GM12878 (cell line): ENCODE data around the gene SLC22A23. TPM values are rescaled to one million over a fixed set of nuclear protein-coding genes. Genes with fewer than 3 reads are reported as not detected.

Source experiments
- ATAC-seq: fragments of 200-7000 bp; cut with Tn5 transposase; 3 replicates; pipeline ENCODE4 v1.9.1; 2020; ENCODE audit warnings: mild to moderate bottlenecking, moderate library complexity
- BruUV-seq: library from RNA; stranded (reverse); fragments of 400-500 nt; replicated peaks from 2 replicates; lab custom pipeline; 2021; lab: Mats Ljungman, UMichigan
- CTCF ChIA-PET: fragments of 300-600 bp; sonication (Branson Sonifier 250); formaldehyde crosslinking; extraction: SDS; loops from one replicate; lab custom pipeline; 2021; ENCODE audit warnings: inconsistent platforms; lab: Yijun Ruan, JAX
- POLR2A ChIA-PET: fragments of 350-600 bp; formaldehyde crosslinking; extraction: SDS; loops from one replicate; lab custom pipeline; 2021; ENCODE audit warnings: inconsistent platforms; lab: Charles Lee
- RAD21 ChIA-PET: fragments of 300-600 bp; sonication (Branson Sonifier 250); formaldehyde crosslinking; loops from one replicate; lab custom pipeline; 2023; ENCODE audit warnings: antibody characterized with exemption; ENCODE audit not compliant: unreplicated experiment; lab: Charles Lee
- SMC1A ChIA-PET: fragments of 300-600 bp; sonication (Branson Sonifier 250); formaldehyde crosslinking; loops from one replicate; lab custom pipeline; 2023; ENCODE audit not compliant: unreplicated experiment, uncharacterized antibody; lab: Charles Lee
- DNase-seq: peaks from one replicate; pipeline ENCODE4 v3.0.0-alpha.2; 2011; ENCODE audit warnings: low read depth, low spot score
- FAIRE-seq: peaks from 3 replicates; lab custom pipeline; 2011; peaks lifted over from hg19 to GRCh38; lab: Jason Lieb, UNC
- H2AFZ ChIP-seq: 2 replicates; pipeline ENCODE4 v1.6.0; 2011; ENCODE audit warnings: low read depth, low read length, control low read depth; ENCODE audit not compliant: control insufficient read depth
- H3K27ac ChIP-seq: 2 replicates; pipeline ENCODE4 v1.5.1; 2011; ENCODE audit warnings: control low read depth; ENCODE audit not compliant: control insufficient read depth, insufficient read depth
- H3K27me3 ChIP-seq, 2 experiments: replicated peaks in 1 of 2; 2 replicates each; pipeline versions ENCODE4 v1.6.0 to v1.6.1; 2011; ENCODE audit warnings: low read length in 1 of 2; ENCODE audit not compliant: control insufficient read depth in 2 of 2, insufficient read depth in 2 of 2
- H3K36me3 ChIP-seq, 2 experiments: 2 replicates each; pipeline ENCODE4 v1.5.1; 2011; ENCODE audit warnings: low read length in 1 of 2; ENCODE audit not compliant: control insufficient read depth in 2 of 2, insufficient read depth in 2 of 2
- H3K4me1 ChIP-seq: 2 replicates; pipeline ENCODE4 v1.6.1; 2011; ENCODE audit warnings: mild to moderate bottlenecking, low read length, moderate library complexity, mixed read lengths; ENCODE audit not compliant: control insufficient read depth, insufficient read depth
- H3K4me2 ChIP-seq: 2 replicates; pipeline ENCODE4 v1.6.0; 2011; ENCODE audit warnings: control low read depth; ENCODE audit not compliant: control insufficient read depth, insufficient read depth
- H3K4me3 ChIP-seq: fragments of 200-600 bp; sonication (generic); 2 replicates; pipeline ENCODE4 v1.5.1; 2016
- H3K79me2 ChIP-seq: 2 replicates; pipeline ENCODE4 v1.6.0; 2011; ENCODE audit warnings: low read length; ENCODE audit not compliant: control insufficient read depth, insufficient read depth
- H3K9ac ChIP-seq: 2 replicates; pipeline ENCODE4 v1.8.0; 2011; ENCODE audit warnings: low read length, control low read depth, mixed read lengths; ENCODE audit not compliant: control insufficient read depth, insufficient read depth
- H3K9me3 ChIP-seq: replicated peaks from 3 replicates; pipeline ENCODE4 v1.5.1; 2011; ENCODE audit warnings: mild to moderate bottlenecking, low read length; ENCODE audit not compliant: control insufficient read depth, insufficient read depth
- H4K20me1 ChIP-seq: 2 replicates; pipeline ENCODE4 v1.6.0; 2011; ENCODE audit not compliant: control insufficient read depth, insufficient read depth
- CHD4 ChIP-seq: fragments of 200-600 bp; sonication (generic); IDR thresholded peaks from 2 replicates; pipeline ENCODE4 v1.6.1; 2016; ENCODE audit warnings: mild to moderate bottlenecking
- CREB1 ChIP-seq: IDR thresholded peaks from 2 replicates; pipeline ENCODE4 v1.6.1; 2012; ENCODE audit warnings: low read depth, mild to moderate bottlenecking, inconsistent platforms
- ESRRA ChIP-seq: IDR thresholded peaks from 2 replicates; pipeline ENCODE4 v1.6.1; 2012; ENCODE audit warnings: mild to moderate bottlenecking, low read length, improper control_type of control experiment
- ETV6 ChIP-seq, 2 experiments: fragments of 450-650 bp in 1 of 2; IDR thresholded peaks in 1 of 2; conservative IDR thresholded peaks in 1 of 2; 2 replicates each; pipeline ENCODE4 v1.6.1; 2014; ENCODE audit warnings: antibody characterized with exemption in 1 of 2, borderline replicate concordance in 1 of 2, low read depth in 1 of 2, mild to moderate bottlenecking in 1 of 2, moderate library complexity in 1 of 2
- HDGF ChIP-seq: fragments of 450-650 bp; IDR thresholded peaks from 2 replicates; pipeline ENCODE4 v1.6.1; 2016; ENCODE audit warnings: antibody characterized with exemption
- JUND ChIP-seq: IDR thresholded peaks from 2 replicates; pipeline ENCODE4 v1.6.1; 2012; ENCODE audit warnings: low read depth, mild to moderate bottlenecking, low read length, improper control_type of control experiment, moderate library complexity
- NFYA ChIP-seq: IDR thresholded peaks from 2 replicates; pipeline ENCODE4 v1.6.1; 2011; ENCODE audit warnings: low read depth, mild to moderate bottlenecking, low read length, improper control_type of control experiment, borderline replicate concordance
- PBX3 ChIP-seq: IDR thresholded peaks from 2 replicates; pipeline ENCODE4 v1.6.1; 2011; ENCODE audit warnings: mild to moderate bottlenecking, low read depth, low read length, moderate library complexity; ENCODE audit not compliant: insufficient replicate concordance
- PML ChIP-seq: IDR thresholded peaks from 2 replicates; pipeline ENCODE4 v1.6.1; 2012; ENCODE audit warnings: low read length, inconsistent platforms
- SIN3A ChIP-seq: IDR thresholded peaks from 2 replicates; pipeline ENCODE4 v1.6.1; 2012; ENCODE audit warnings: low read depth, low read length, improper control_type of control experiment
- SPI1 ChIP-seq: IDR thresholded peaks from 2 replicates; pipeline ENCODE4 v1.6.1; 2011; ENCODE audit warnings: low read depth, mild to moderate bottlenecking, low read length, moderate library complexity, borderline replicate concordance; ENCODE audit not compliant: insufficient read depth
- SRF ChIP-seq, 2 experiments: IDR thresholded peaks; 2 replicates each; pipeline ENCODE4 v1.6.1; 2011; ENCODE audit warnings: low read depth in 2 of 2, low read length in 2 of 2, mild to moderate bottlenecking in 1 of 2, moderate library complexity in 1 of 2
- STAT3 ChIP-seq: IDR thresholded peaks from 2 replicates; pipeline ENCODE4 v1.6.1; 2011; ENCODE audit warnings: low read depth, low read length, improper control_type of control experiment
- USF2 ChIP-seq: IDR thresholded peaks from 2 replicates; pipeline ENCODE4 v1.6.1; 2011; ENCODE audit warnings: low read depth, low read length, improper control_type of control experiment, borderline replicate concordance
- WGBS: methylation state at CpG from one replicate; pipeline ENCODE4 v1.1.6; 2016; ENCODE audit warnings: low lambda C conversion rate; ENCODE audit not compliant: insufficient replicate concordance, insufficient coverage; ENCODE audit errors: missing lambda C conversion rate; 5-methylcytosine and 5-hydroxymethylcytosine counted together
- in situ Hi-C: fragments of 300-500 bp; cut with MboI; formaldehyde crosslinking; loops from 9 replicates; pipeline ENCODE4 v1.14.3; 2018; ENCODE audit warnings: mixed read lengths
- intact Hi-C: fragments of 100-400 bp; cut with micrococcal nuclease; formaldehyde crosslinking; loops from one replicate; pipeline ENCODE4 v1.14.2; 2022; ENCODE audit not compliant: unreplicated experiment
- polyA plus RNA-seq, 11 experiments: library from polyadenylated mRNA; depleted of rRNA in 4 of 11; unstranded in 6 of 11; stranded (reverse) in 5 of 11; fragments of >200 nt; fragmentation: Nextera tagmentation in 4 of 11; fragmentation: Illumina TruSeq in 1 of 11; extraction: Ambion mirVana in 4 of 11; extraction: Trizol in 1 of 11; gene quantifications; 1 replicate in 1 of 11; 2 replicates in 10 of 11; pipeline versions ENCODE4 v1.2.1 to v1.2.3, GENCODE V29; 2011 to 2016; ENCODE audit warnings: inconsistent platforms in 2 of 11, missing spikeins in 2 of 11, low read depth in 1 of 11
- total RNA-seq, 4 experiments: library from RNA; depleted of rRNA in 3 of 4; stranded (reverse); fragments of >200 nt in 3 of 4; fragmentation: Illumina TruSeq in 1 of 4; extraction: Trizol in 1 of 4; gene quantifications; 2 replicates each; pipeline versions ENCODE4 v1.2.1 to v1.2.3, GENCODE V29; 2013 to 2021
- TF ChIP-seq, protein P1 (sequence below): fragments of 150-350 bp; IDR thresholded peaks from 2 replicates; pipeline ENCODE4 v1.6.1; 2014; ENCODE audit warnings: mild to moderate bottlenecking, low read depth, low read length
- TF ChIP-seq, protein P2 (sequence below): IDR thresholded peaks from 2 replicates; pipeline ENCODE4 v1.6.1; 2011; ENCODE audit warnings: borderline replicate concordance, low read depth, mild to moderate bottlenecking, moderate library complexity, low read length; ENCODE audit not compliant: insufficient read depth, poor library complexity, severe bottlenecking

SLC22A23 gene
- total and polyA plus RNA-seq, 10 of the 15 experiments (the other 5 are each of a cell fraction or from before 2014, with no cell fraction given) = 0.20 to 2.4 (median 0.74) TPM

DNA sequence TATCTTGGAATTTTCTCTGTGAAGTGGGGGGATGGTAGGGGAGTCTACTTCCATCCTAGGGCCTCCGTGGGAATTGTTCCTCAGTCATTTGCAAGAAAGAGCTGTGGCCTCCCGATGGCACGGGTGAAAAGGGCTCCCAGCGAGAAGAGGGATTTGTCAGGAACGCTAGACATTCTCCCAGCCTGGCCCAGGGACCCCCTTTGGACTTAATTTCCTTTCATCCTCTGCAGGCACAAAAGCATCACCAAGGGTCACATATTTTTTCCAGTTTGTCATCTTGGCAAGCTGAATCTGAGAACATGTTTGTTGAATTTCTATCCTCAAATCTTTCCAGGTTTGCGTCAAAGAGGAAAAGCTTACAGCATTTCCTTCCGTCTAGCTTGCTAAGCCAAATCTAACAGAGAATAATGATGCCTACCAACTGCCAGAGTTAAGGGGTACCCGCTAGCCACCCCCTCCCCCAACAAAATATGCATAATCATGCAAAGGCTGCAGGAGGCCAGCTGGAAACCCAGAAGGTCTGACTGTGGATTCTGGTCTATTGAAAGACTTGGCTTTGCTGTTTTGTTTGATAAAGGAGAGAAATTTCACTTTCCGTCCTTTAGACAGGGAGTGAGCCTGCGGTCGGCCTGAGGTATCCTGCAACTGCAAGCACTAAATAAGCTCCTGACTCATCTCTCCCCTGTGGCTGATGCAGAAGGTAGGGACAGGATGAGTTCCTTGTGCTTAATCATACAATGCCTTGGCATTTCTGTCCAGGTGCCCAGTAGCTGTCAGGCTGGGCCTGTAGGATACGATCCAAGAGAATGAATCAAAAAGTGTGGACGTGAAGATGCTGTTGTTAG, 175.0 kb downstream of the SLC22A23 start (continued):
- no peak for TF ChIP-seq CHD4
- TF ChIP-seq SIN3A = no peak
- no peak for TF ChIP-seq STAT3
- TF ChIP-seq PBX3 = no peak

DNA sequence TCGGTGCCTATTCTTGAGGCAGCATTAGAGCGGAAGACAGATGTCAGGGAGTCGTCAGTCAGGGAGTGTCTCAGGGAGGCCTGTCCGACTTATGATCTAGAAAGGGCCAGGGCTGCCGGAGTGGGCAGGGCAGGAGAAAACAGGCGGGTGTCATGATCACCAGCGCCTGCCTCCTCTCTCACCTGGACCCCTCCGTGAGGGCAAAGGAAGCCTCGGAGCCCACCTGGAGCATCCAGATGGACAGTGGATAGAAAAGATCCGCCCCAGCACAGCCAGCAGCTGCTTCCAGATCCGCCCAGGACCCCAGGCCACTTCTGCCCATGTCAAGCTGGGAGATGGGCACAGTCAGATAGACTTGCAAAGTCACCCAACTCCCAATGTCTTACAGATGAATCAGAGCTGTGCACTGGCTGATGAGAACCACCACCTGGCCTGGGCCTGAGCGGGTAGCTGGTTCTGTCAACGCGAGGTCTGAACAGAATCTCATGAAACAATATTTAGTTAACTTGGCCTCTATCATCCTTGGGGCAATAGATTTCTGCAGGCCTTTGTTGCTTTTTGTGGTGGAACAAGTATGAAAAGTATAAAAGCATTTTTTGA, 175.9 kb downstream of the SLC22A23 start:
- Histone ChIP-seq H4K20me1 (no peaks in the 10 kb centered on the region), H3K27me3 (no peaks in the 10 kb centered on the region), H3K27ac (no peak overlapping the region), H3K36me3 (no peaks in the 10 kb centered on the region; a peak in 1 of 4 replicates), H3K9ac (no peak overlapping the region), H3K4me2 (no peak overlapping the region), H2AFZ (no peak overlapping the region), H3K4me3 (no peak overlapping the region), H3K79me2 (no peaks in the 10 kb centered on the region), H3K4me1 (no peaks in the 10 kb centered on the region), H3K9me3 (no peaks in the 10 kb centered on the region)
- ATAC-seq = no peak
- no TSS peak for BruUV-seq
- ChIA-PET RAD21 (interaction anchor here (0.8 to 4.3 kb wide), 8 partner anchors 44 to 450 kb away, joined by 3 to 55 read pairs (median 4); no protein-coding TSS in a partner anchor), SMC1A (interaction anchor here (1.3 to 4.4 kb wide), 7 partner anchors 41 to 451 kb away, joined by 3 to 51 read pairs (median 6); no protein-coding TSS in a partner anchor), POLR2A (no interaction called here), CTCF (interaction anchor here (1.0 to 3.5 kb wide), 8 partner anchors 123 to 451 kb away, joined by 3 to 39 read pairs (median 8); no protein-coding TSS in a partner anchor)
- intact Hi-C loops (no loop called here), in situ Hi-C loops (loop anchor here (5.0 kb wide), 1 partner anchor 451 kb away; no protein-coding TSS in a partner anchor)
- no peak for DNase-seq
- no peak for FAIRE-seq
- WGBS = 90% methylated on average over 13 of the region's 14 CpGs
- TF ChIP-seq USF2 (no peak), CREB1 (no peak), PML (no peak), SRF (IDR thresholded peaks at IDR 0.05; ENCODE audit: low read depth in 2 of 2, low read length in 2 of 2) (no peak), ETV6 (conservative IDR thresholded peaks at IDR 0.05 in 1 of 2, IDR thresholded peaks at IDR 0.05 in 1 of 2; ENCODE audit: borderline replicate concordance in 1 of 2, low read depth in 1 of 2) (no peak), SPI1 (no peak), ESRRA (no peak), HDGF (no peak), JUND (no peak), NFYA (no peak)
- TF ChIP-seq, protein P1, sequence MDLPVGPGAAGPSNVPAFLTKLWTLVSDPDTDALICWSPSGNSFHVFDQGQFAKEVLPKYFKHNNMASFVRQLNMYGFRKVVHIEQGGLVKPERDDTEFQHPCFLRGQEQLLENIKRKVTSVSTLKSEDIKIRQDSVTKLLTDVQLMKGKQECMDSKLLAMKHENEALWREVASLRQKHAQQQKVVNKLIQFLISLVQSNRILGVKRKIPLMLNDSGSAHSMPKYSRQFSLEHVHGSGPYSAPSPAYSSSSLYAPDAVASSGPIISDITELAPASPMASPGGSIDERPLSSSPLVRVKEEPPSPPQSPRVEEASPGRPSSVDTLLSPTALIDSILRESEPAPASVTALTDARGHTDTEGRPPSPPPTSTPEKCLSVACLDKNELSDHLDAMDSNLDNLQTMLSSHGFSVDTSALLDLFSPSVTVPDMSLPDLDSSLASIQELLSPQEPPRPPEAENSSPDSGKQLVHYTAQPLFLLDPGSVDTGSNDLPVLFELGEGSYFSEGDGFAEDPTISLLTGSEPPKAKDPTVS = no peak
- TF ChIP-seq, protein P2, sequence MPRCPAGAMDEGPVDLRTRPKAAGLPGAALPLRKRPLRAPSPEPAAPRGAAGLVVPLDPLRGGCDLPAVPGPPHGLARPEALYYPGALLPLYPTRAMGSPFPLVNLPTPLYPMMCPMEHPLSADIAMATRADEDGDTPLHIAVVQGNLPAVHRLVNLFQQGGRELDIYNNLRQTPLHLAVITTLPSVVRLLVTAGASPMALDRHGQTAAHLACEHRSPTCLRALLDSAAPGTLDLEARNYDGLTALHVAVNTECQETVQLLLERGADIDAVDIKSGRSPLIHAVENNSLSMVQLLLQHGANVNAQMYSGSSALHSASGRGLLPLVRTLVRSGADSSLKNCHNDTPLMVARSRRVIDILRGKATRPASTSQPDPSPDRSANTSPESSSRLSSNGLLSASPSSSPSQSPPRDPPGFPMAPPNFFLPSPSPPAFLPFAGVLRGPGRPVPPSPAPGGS = no peak
